K562 (cell line): Measurements from ENCODE around the gene SUPT5H. TPM values are rescaled to one million over a fixed set of nuclear protein-coding genes. Genes with fewer than 3 reads are reported as not detected.

Experiments
- ATAC-seq: fragments of 200-7000 bp; cut with Tn5 transposase; 3 replicates; pipeline ENCODE4 v1.9.1; 2020; ENCODE audit warnings: moderate library complexity
- BruUV-seq: library from RNA; stranded (reverse); fragments of 400-500 nt; replicated peaks from 2 replicates; lab custom pipeline; 2021; lab: Mats Ljungman, UMichigan
- CTCF ChIA-PET: fragments of 300-600 bp; formaldehyde crosslinking; extraction: SDS; loops from one replicate; lab custom pipeline; 2021; ENCODE audit warnings: low intra/inter-chr PET ratio; lab: Yijun Ruan, JAX
- POLR2A ChIA-PET: fragments of 300-600, 350-650 bp; sonication (Branson Sonifier 250); formaldehyde crosslinking; extraction: SDS; loops from one replicate; lab custom pipeline; 2021; ENCODE audit warnings: antibody characterized with exemption, inconsistent platforms; lab: Yijun Ruan, JAX
- DNase-seq, 4 experiments: peaks; one replicate each; pipeline versions ENCODE4 v3.0.0 to v3.0.0-alpha.2; 2011 to 2018; ENCODE audit warnings: low spot score in 3 of 4, mixed read lengths in 3 of 4; ENCODE audit errors: extremely low read depth in 1 of 4
- FAIRE-seq: peaks from 2 replicates; lab custom pipeline; 2011; peaks lifted over from hg19 to GRCh38; lab: Jason Lieb, UNC
- H2AFZ ChIP-seq: 2 replicates; pipeline ENCODE4 v1.6.0; 2011; ENCODE audit warnings: low read depth, low read length, control low read depth, inconsistent platforms
- H3K27ac ChIP-seq: fragments of 200-600 bp; 3 replicates; pipeline ENCODE4 v1.8.0; 2011; ENCODE audit warnings: low read depth, mild to moderate bottlenecking, control low read depth, inconsistent platforms, low read length, moderate library complexity, mixed read lengths; ENCODE audit errors: extremely low read depth
- H3K27me3 ChIP-seq, 2 experiments: fragments of 300-600 bp in 1 of 2; 2 replicates in 1 of 2; 3 replicates in 1 of 2; pipeline versions ENCODE4 v1.6.0 to v1.8.0; 2011; ENCODE audit warnings: inconsistent platforms in 2 of 2, low read length in 2 of 2, mild to moderate bottlenecking in 1 of 2, mixed read lengths in 1 of 2, moderate library complexity in 1 of 2; ENCODE audit not compliant: control insufficient read depth in 2 of 2, insufficient read depth in 2 of 2
- H3K36me3 ChIP-seq: fragments of 300-600 bp; 3 replicates; pipeline ENCODE4 v1.8.0; 2011; ENCODE audit warnings: mild to moderate bottlenecking, low read length, inconsistent platforms; ENCODE audit not compliant: control insufficient read depth, insufficient read depth
- H3K4me1 ChIP-seq, 2 experiments: fragments of 200-600 bp in 1 of 2; replicated peaks in 1 of 2; 2 replicates in 1 of 2; 3 replicates in 1 of 2; pipeline versions ENCODE4 v1.5.1 to v1.8.0; 2011; ENCODE audit warnings: inconsistent platforms in 2 of 2, low read length in 2 of 2, mild to moderate bottlenecking in 1 of 2, mixed read lengths in 1 of 2, moderate library complexity in 1 of 2; ENCODE audit not compliant: control insufficient read depth in 2 of 2, insufficient read depth in 2 of 2
- H3K4me2 ChIP-seq: 2 replicates; pipeline ENCODE4 v1.6.1; 2011; ENCODE audit warnings: low read length, control low read depth, inconsistent platforms, mixed read lengths; ENCODE audit not compliant: insufficient read depth
- H3K4me3 ChIP-seq: fragments of 200-600 bp; sonication (generic), shearing (Covaris generic); 2 replicates; pipeline ENCODE4 v1.5.1; 2016; ENCODE audit warnings: control low read depth, inconsistent platforms
- H3K79me2 ChIP-seq: fragments of 200-600 bp; 3 replicates; pipeline ENCODE4 v1.8.0; 2011; ENCODE audit warnings: low read length, inconsistent platforms; ENCODE audit not compliant: control insufficient read depth, insufficient read depth
- H3K9ac ChIP-seq, 2 experiments: 2 replicates each; pipeline versions ENCODE4 v1.6.0 to v1.6.1; 2011; ENCODE audit warnings: low read depth in 2 of 2, low read length in 2 of 2, control low read depth in 1 of 2, inconsistent platforms in 1 of 2, mild to moderate bottlenecking in 1 of 2, mixed read lengths in 1 of 2; ENCODE audit not compliant: insufficient read depth in 1 of 2
- H3K9me1 ChIP-seq: one replicate; pipeline ENCODE4 v1.6.0; 2011; ENCODE audit warnings: inconsistent platforms, mild to moderate bottlenecking, low read length, moderate library complexity; ENCODE audit not compliant: control insufficient read depth, insufficient read depth
- H3K9me3 ChIP-seq: replicated peaks from 2 replicates; pipeline ENCODE4 v1.5.1; 2011; ENCODE audit warnings: low read depth, low read length, inconsistent platforms; ENCODE audit not compliant: control insufficient read depth, insufficient read depth
- H4K20me1 ChIP-seq: replicated peaks from 2 replicates; pipeline ENCODE4 v1.6.1; 2011; ENCODE audit warnings: low read length, inconsistent platforms, mixed read lengths; ENCODE audit not compliant: control insufficient read depth, insufficient read depth
- BDP1 ChIP-seq: IDR thresholded peaks from 3 replicates; pipeline ENCODE4 v1.6.1; 2011; ENCODE audit not compliant: insufficient read length, insufficient read depth
- POLR2G ChIP-seq: fragments of 200-400 bp; formaldehyde crosslinking; IDR thresholded peaks from 2 replicates; pipeline ENCODE4 v1.6.1; 2017; ENCODE audit warnings: low read depth, mild to moderate bottlenecking, antibody characterized with exemption, low read length, moderate library complexity
- WGBS: fragments of 100-300 bp; shearing (Covaris generic); methylation state at CpG from one replicate; pipeline ENCODE4 v1.1.6; 2016; ENCODE audit warnings: low coverage, mixed read lengths; ENCODE audit not compliant: insufficient coverage; ENCODE audit errors: missing lambda C conversion rate; 5-methylcytosine and 5-hydroxymethylcytosine counted together
- in situ Hi-C: fragments of 300-500 bp; cut with MboI; formaldehyde crosslinking; loops from 4 replicates; pipeline ENCODE4 v1.15.0; 2018; ENCODE audit warnings: inconsistent platforms, mixed read lengths
- intact Hi-C: fragments of 100-400 bp; cut with micrococcal nuclease; formaldehyde crosslinking; loops from 2 replicates; pipeline ENCODE4 v1.14.2; 2022
- polyA plus RNA-seq, 8 experiments: library from polyadenylated mRNA; depleted of rRNA in 4 of 8; stranded (reverse) in 5 of 8; unstranded in 3 of 8; fragments of >200 nt; fragmentation: Nextera tagmentation in 2 of 8; fragmentation: Illumina TruSeq in 1 of 8; extraction: Ambion mirVana in 2 of 8; extraction: Trizol in 1 of 8; gene quantifications; 2 replicates each; pipeline versions ENCODE4 v1.2.1 to v1.2.3, GENCODE V29; 2011 to 2014; ENCODE audit warnings: inconsistent platforms in 1 of 8, missing spikeins in 1 of 8
- total RNA-seq, 7 experiments: library from RNA; depleted of rRNA in 6 of 7; stranded (reverse); fragments of >200 nt in 6 of 7; fragmentation: Illumina TruSeq in 2 of 7; extraction: Trizol in 2 of 7; gene quantifications; 2 replicates each; pipeline versions ENCODE4 v1.2.1 to v1.2.3, GENCODE V29; 2011 to 2021; ENCODE audit warnings: low replicate concordance in 1 of 7

The SUPT5H gene
- total and polyA plus RNA-seq, 9 of the 15 experiments (the other 6 are each of a cell fraction or from before 2014, with no cell fraction given): 13.3 to 85.9 (median 35.9) TPM

- H3K27me3 ChIP-seq: no peaks in the 10 kb centered on the region
- POLR2A ChIA-PET: interaction anchor here (0.6 to 9.1 kb wide), 4 partner anchors 5 to 68 kb away, joined by 3 to 141 read pairs (median 5); partner anchors contain the start of gene RPS16
- CTCF ChIA-PET: no interaction called here
- H3K4me1 ChIP-seq: peaks cover 15 to 30% of the 10 kb centered on the region in 2 experiments
- TF ChIP-seq POLR2G (peak; percentile 58), BDP1 (no peak)
- FAIRE-seq (no peak), DNase-seq (no peak), ATAC-seq (no peak)
- in situ Hi-C loops (no loop called here), intact Hi-C loops (no loop called here)
- H3K9me3 ChIP-seq: no peaks in the 10 kb centered on the region
- no TSS peak for BruUV-seq
- WGBS: 68% methylated on average over 21 of the region's 23 CpGs
- H3K4me2 ChIP-seq: no peak overlapping the region
- H3K79me2 ChIP-seq: peaks cover 9% of the 10 kb centered on the region
- H3K27ac ChIP-seq: no peak overlapping the region
- peak overlapping the region in 1 of 2 experiments; percentile 51; a peak in 2 of 4 replicates for H3K9ac ChIP-seq
- no peaks in the 10 kb centered on the region for H3K9me1 ChIP-seq
- no peak overlapping the region for H2AFZ ChIP-seq
- H3K36me3 ChIP-seq: peaks cover 27% of the 10 kb centered on the region
- H4K20me1 ChIP-seq: peaks cover 8% of the 10 kb centered on the region; the same call in 1 of the 2 replicates
- H3K4me3 ChIP-seq: no peak overlapping the region
Measured at GRCh38 chr19:39428283-39429112, 16.9 kb upstream of the SUPT5H start.
